GM12878 (cell line): ENCODE measurements around the gene TM6SF1.

Experiments used
- EZH2 ChIP-seq: IDR thresholded peaks from 2 replicates; pipeline ENCODE4 v1.6.1; 2012; ENCODE audit warnings: low read depth, mild to moderate bottlenecking, control low read depth, inconsistent platforms, low read length, borderline replicate concordance; ENCODE audit not compliant: control insufficient read depth
- POLR2A ChIP-seq: IDR thresholded peaks from 2 replicates; pipeline ENCODE4 v1.6.1; 2011; ENCODE audit warnings: low read depth, mild to moderate bottlenecking, low read length
- TF ChIP-seq, protein P1 (sequence below): fragments of 450-650 bp; IDR thresholded peaks from 2 replicates; pipeline ENCODE4 v1.6.1; 2016; ENCODE audit warnings: mild to moderate bottlenecking
- TF ChIP-seq, protein P2 (sequence below): fragments of 450-650 bp; IDR thresholded peaks from 2 replicates; pipeline ENCODE4 v1.6.1; 2017; ENCODE audit warnings: mild to moderate bottlenecking, moderate library complexity

DNA sequence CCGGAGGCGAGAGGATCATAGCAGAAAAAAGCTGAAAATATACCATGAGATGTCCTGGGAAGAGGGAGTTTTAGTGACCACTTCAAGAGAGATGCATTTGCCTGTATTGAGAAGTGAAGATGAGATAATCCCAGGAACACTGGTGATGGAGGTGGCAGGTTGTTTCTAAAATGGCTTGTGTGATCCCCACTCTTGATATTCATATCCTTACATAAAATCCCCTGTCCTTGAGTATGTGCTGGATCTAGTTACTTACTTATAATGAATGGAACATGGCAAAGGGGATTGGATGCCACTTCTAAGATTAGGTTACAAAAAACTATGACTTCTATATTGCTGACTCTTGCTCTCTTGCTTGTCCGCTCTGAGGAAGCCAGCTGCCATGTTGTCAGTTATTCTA is 78.1 kb downstream of the TM6SF1 start:
- TF ChIP-seq EZH2 (no peak), POLR2A (no peak)
- TF ChIP-seq, protein P1, sequence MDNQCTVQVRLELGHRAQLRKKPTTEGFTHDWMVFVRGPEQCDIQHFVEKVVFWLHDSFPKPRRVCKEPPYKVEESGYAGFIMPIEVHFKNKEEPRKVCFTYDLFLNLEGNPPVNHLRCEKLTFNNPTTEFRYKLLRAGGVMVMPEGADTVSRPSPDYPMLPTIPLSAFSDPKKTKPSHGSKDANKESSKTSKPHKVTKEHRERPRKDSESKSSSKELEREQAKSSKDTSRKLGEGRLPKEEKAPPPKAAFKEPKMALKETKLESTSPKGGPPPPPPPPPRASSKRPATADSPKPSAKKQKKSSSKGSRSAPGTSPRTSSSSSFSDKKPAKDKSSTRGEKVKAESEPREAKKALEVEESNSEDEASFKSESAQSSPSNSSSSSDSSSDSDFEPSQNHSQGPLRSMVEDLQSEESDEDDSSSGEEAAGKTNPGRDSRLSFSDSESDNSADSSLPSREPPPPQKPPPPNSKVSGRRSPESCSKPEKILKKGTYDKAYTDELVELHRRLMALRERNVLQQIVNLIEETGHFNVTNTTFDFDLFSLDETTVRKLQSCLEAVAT, result no peak
- TF ChIP-seq, protein P2, sequence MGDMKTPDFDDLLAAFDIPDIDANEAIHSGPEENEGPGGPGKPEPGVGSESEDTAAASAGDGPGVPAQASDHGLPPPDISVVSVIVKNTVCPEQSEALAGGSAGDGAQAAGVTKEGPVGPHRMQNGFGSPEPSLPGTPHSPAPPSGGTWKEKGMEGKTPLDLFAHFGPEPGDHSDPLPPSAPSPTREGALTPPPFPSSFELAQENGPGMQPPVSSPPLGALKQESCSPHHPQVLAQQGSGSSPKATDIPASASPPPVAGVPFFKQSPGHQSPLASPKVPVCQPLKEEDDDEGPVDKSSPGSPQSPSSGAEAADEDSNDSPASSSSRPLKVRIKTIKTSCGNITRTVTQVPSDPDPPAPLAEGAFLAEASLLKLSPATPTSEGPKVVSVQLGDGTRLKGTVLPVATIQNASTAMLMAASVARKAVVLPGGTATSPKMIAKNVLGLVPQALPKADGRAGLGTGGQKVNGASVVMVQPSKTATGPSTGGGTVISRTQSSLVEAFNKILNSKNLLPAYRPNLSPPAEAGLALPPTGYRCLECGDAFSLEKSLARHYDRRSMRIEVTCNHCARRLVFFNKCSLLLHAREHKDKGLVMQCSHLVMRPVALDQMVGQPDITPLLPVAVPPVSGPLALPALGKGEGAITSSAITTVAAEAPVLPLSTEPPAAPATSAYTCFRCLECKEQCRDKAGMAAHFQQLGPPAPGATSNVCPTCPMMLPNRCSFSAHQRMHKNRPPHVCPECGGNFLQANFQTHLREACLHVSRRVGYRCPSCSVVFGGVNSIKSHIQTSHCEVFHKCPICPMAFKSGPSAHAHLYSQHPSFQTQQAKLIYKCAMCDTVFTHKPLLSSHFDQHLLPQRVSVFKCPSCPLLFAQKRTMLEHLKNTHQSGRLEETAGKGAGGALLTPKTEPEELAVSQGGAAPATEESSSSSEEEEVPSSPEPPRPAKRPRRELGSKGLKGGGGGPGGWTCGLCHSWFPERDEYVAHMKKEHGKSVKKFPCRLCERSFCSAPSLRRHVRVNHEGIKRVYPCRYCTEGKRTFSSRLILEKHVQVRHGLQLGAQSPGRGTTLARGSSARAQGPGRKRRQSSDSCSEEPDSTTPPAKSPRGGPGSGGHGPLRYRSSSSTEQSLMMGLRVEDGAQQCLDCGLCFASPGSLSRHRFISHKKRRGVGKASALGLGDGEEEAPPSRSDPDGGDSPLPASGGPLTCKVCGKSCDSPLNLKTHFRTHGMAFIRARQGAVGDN, result no peak
